NCI-H2107 treated with DMSO at 0.1 percent for 48 hours (cell line): Measurements from ENCODE around the gene PAX7.
"Not testable (repeated sequence)": the region's sequence is repeated elsewhere in the genome, so short reads cannot be mapped to it uniquely, and the experiment has no call there.

Source experiments
- DNase-seq: peaks from one replicate; lab custom pipeline; 2025; ENCODE audit not compliant: unreplicated experiment; lab: John Stamatoyannopoulos, UW

The PAX7 gene

GRCh38 chr1:18725231-18725895 lies 94.7 kb downstream of the PAX7 start:
- DNase-seq = no peak

- DNase-seq = no peak
These were observed 95.7 kb downstream of the PAX7 start for GRCh38 chr1:18726368-18726767.

GRCh38 chr1:18727956-18728355 lies 97.3 kb downstream of the PAX7 start:
- DNase-seq = no peak

- no peak for DNase-seq
These were observed 99.7 kb downstream of the PAX7 start for GRCh38 chr1:18730321-18730720.

- DNase-seq = no peak
These were observed 100.5 kb downstream of the PAX7 start for GRCh38 chr1:18731148-18731547.

- DNase-seq = no peak
These were observed 101.1 kb downstream of the PAX7 start for GRCh38 chr1:18731591-18732235.

GRCh38 chr1:18732686-18733085 lies 102.0 kb downstream of the PAX7 start:
- DNase-seq = no peak

- DNase-seq = no peak
These were observed 103.4 kb downstream of the PAX7 start for GRCh38 chr1:18734001-18734400.

GRCh38 chr1:18734461-18735223 lies 104.0 kb downstream of the PAX7 start:
- no peak for DNase-seq

- DNase-seq = no peak
These were observed 104.8 kb downstream of the PAX7 start for GRCh38 chr1:18735224-18735997.

- no peak for DNase-seq
These were observed 106.3 kb downstream of the PAX7 start for GRCh38 chr1:18736958-18737357.

- DNase-seq = no peak
These were observed 107.5 kb downstream of the PAX7 start for GRCh38 chr1:18738126-18738525.

- no peak for DNase-seq
These were observed 108.0 kb downstream of the PAX7 start for GRCh38 chr1:18738617-18739016.

GRCh38 chr1:18739408-18739807 lies 108.8 kb downstream of the PAX7 start:
- DNase-seq = no peak

GRCh38 chr1:18739897-18740296 lies 109.3 kb downstream of the PAX7 start:
- DNase-seq = no peak

- no peak for DNase-seq
These were observed 110.0 kb downstream of the PAX7 start for GRCh38 chr1:18740617-18741016.

GRCh38 chr1:18743233-18743632 lies 112.6 kb downstream of the PAX7 start:
- DNase-seq = no peak

GRCh38 chr1:18744381-18744780 lies 113.7 kb downstream of the PAX7 start:
- not testable (repeated sequence) for DNase-seq

- DNase-seq = no peak
These were observed 116.3 kb downstream of the PAX7 start for GRCh38 chr1:18746981-18747380.

- DNase-seq = no peak
These were observed 117.0 kb downstream of the PAX7 start for GRCh38 chr1:18747671-18748070.

- no peak for DNase-seq
These were observed 117.8 kb downstream of the PAX7 start for GRCh38 chr1:18748435-18748834.
